Measurements from ENCODE around the gene CEP55.

CEP55 gene

DNA sequence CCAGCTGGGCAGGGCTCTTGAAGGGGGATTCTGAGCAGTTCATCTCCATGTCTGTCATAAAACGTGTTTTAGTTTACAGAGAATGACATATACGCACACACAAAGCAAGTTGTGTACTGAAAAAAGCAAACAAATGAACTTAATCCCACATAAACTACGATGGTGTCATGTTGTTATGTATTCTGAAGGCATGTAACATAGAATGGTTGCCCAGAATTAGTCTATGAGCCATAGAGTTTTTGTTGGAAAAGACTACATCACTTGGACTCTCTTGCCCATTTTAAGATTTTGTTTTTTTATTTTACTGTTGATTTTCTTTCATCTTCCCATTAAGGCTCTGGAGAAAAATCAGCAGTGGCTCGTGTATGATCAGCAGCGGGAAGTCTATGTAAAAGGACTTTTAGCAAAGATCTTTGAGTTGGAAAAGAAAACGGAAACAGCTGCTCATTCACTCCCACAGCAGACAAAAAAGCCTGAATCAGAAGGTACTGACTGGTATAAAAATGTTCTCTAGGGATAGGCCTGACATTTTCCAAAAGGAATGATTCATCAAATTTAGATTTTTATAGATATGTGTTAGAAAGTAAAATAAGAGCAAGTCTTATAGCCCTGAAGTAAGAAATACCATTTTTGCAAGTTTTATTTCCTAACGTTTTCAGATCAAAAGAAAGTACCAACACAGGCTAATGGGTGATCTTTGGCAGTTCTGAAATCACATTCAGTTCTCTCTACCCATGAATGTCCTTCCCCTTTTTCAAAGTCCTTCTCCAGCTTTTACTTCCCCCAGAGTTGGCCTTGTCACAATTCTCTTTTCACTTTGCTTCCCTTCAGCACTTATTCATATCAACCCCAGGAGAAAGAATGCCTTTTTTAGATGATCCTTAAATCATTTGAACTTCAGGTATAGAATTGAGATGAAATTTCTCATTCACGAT lies 18.9 kb downstream of the CEP55 start:
- TF ChIP-seq, protein P1, sequence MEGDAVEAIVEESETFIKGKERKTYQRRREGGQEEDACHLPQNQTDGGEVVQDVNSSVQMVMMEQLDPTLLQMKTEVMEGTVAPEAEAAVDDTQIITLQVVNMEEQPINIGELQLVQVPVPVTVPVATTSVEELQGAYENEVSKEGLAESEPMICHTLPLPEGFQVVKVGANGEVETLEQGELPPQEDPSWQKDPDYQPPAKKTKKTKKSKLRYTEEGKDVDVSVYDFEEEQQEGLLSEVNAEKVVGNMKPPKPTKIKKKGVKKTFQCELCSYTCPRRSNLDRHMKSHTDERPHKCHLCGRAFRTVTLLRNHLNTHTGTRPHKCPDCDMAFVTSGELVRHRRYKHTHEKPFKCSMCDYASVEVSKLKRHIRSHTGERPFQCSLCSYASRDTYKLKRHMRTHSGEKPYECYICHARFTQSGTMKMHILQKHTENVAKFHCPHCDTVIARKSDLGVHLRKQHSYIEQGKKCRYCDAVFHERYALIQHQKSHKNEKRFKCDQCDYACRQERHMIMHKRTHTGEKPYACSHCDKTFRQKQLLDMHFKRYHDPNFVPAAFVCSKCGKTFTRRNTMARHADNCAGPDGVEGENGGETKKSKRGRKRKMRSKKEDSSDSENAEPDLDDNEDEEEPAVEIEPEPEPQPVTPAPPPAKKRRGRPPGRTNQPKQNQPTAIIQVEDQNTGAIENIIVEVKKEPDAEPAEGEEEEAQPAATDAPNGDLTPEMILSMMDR (IDR thresholded peaks at IDR 0.05): no peak

GRCh38 chr10:93516006-93516380 lies 19.6 kb downstream of the CEP55 start:
- TF ChIP-seq, protein P1 (IDR thresholded peaks at IDR 0.05): no peak

GRCh38 chr10:93518531-93518930 lies 22.1 kb downstream of the CEP55 start:
- TF ChIP-seq, protein P1 (IDR thresholded peaks at IDR 0.05): no peak

DNA sequence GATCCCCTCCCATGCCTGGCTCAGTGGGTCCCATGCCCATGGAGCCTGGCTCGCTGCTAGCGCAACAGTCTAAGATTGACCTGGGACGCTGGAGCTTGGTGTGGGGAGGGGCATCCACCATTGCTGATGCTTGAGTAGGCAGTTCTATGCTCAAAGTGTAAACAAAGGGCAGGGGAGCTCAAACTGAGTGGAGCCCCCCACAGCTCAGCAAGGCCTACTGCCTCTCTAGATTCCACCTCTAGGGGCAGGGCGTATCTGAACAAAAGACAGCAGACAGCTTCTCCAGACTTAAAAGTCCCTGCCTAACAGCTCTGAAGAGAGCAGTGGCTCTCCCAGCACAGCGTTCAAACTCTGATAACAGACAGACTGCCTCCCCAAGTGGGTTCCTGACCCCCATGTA lies 38.9 kb downstream of the CEP55 start:
- TF ChIP-seq, protein P1 (IDR thresholded peaks at IDR 0.05): no peak

DNA sequence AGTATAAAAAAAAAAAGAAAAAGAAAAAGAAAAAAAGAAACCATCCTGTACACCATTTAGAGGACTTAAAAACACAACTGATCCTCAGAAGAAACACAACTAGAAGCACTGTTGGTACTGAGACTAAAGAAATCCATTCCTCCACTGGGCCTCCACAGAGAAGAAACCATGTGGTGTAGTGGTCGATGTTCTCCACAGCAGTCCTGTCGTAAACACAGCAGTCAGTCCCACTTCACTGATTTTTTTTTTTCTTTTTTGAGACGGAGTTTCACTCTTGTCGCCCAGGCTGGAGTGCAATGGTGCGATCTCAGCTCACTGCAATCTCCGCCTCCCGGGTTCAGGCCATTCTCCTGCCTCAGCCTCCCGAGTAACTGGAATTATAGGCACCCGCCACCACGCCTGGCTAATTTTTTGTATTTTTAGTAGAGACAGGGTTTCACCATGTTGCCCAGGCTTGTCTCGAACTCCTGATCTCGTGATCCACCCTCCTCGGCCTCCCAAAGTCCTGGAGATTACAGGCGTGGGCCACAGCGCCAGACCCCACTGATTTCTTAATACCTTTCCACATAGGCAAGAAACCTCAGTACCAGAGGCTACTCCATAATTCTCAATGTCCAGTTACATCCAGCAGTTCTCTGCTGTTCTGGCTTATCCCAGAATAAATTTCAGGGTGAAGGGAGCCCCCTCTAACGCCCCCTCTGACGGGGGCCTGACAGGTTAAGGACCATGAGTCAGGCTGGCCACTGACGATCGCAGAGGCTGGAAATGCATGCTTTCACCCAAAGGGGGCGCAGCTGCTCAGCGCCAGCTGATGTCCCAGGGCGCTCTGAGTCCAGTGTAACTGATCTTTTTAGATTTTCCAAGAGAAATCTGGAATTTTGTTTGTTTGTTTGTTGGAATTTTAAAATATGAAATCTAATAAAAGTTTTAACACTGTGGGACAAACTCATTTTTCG lies 45.3 kb downstream of the CEP55 start:
- TF ChIP-seq, protein P1 (IDR thresholded peaks at IDR 0.05): peak; percentile 59

GRCh38 chr10:93542358-93542791 lies 46.0 kb downstream of the CEP55 start:
- TF ChIP-seq, protein P1 (IDR thresholded peaks at IDR 0.05): no peak

- TF ChIP-seq, protein P1 (IDR thresholded peaks at IDR 0.05): no peak
Measured at GRCh38 chr10:93547522-93547921, 51.1 kb downstream of the CEP55 start.
